CD14-positive monocyte (primary cell): ENCODE data around the gene HRH2. TPM values are rescaled to one million over a fixed set of nuclear protein-coding genes. Genes with fewer than 3 reads are reported as not detected.

ENCODE experiments used
- DNase-seq, 3 donors: peaks; one replicate each; pipeline ENCODE4 v3.0.0-alpha.2; 2011 to 2022
- H2AFZ ChIP-seq: 2 replicates; pipeline ENCODE4 v1.6.0; 2012; ENCODE audit warnings: mild to moderate bottlenecking, low read depth, low read length, inconsistent platforms; ENCODE audit not compliant: insufficient read depth, poor library complexity, severe bottlenecking
- H3K27ac ChIP-seq, 2 donors: 1 replicate in 1 of 2; 2 replicates in 1 of 2; pipeline ENCODE4 v1.5.1; 2012 to 2013; ENCODE audit warnings: low read length in 2 of 2, control low read depth in 1 of 2, inconsistent platforms in 1 of 2, low read depth in 1 of 2, mild to moderate bottlenecking in 1 of 2
- H3K27me3 ChIP-seq, 2 donors: one replicate each; pipeline versions ENCODE4 v1.6.0 to v1.6.1; 2011 to 2013; ENCODE audit warnings: low read length in 2 of 2; ENCODE audit not compliant: control insufficient read depth in 2 of 2, insufficient read depth in 2 of 2
- H3K36me3 ChIP-seq, 2 donors: replicated peaks in 1 of 2; 1 replicate in 1 of 2; 2 replicates in 1 of 2; pipeline versions ENCODE4 v1.5.1 to v1.6.1; 2012 to 2013; ENCODE audit warnings: low read length in 2 of 2, control low read depth in 1 of 2, inconsistent platforms in 1 of 2, mild to moderate bottlenecking in 1 of 2; ENCODE audit not compliant: insufficient read depth in 2 of 2, control insufficient read depth in 1 of 2
- H3K4me1 ChIP-seq, 2 donors: 1 replicate in 1 of 2; 2 replicates in 1 of 2; pipeline versions ENCODE4 v1.5.1 to v1.6.1; 2012 to 2013; ENCODE audit warnings: low read length in 2 of 2, control low read depth in 1 of 2, inconsistent platforms in 1 of 2, mild to moderate bottlenecking in 1 of 2, moderate library complexity in 1 of 2; ENCODE audit not compliant: insufficient read depth in 2 of 2, control insufficient read depth in 1 of 2
- H3K4me2 ChIP-seq: replicated peaks from 2 replicates; pipeline ENCODE3; 2012; ENCODE audit warnings: low read length, moderate library complexity, mild to moderate bottlenecking; ENCODE audit not compliant: poor library complexity, severe bottlenecking; ENCODE audit errors: extremely low read depth
- H3K4me3 ChIP-seq, 3 experiments: fragments of 200-600 bp in 1 of 3; sonication (generic) in 1 of 3; replicated peaks in 1 of 3; 1 replicate in 2 of 3; 2 replicates in 1 of 3; pipeline ENCODE4 v1.5.1; 2011 to 2013; ENCODE audit warnings: low read length in 3 of 3, mild to moderate bottlenecking in 3 of 3, control low read depth in 2 of 3, low read depth in 2 of 3, inconsistent platforms in 1 of 3, moderate library complexity in 1 of 3
- H3K79me2 ChIP-seq: 2 replicates; pipeline ENCODE4 v1.6.0; 2012; ENCODE audit warnings: mild to moderate bottlenecking, control low read depth, inconsistent platforms, low read length, moderate library complexity; ENCODE audit not compliant: insufficient read depth
- H3K9ac ChIP-seq: 2 replicates; pipeline ENCODE4 v1.6.0; 2017; ENCODE audit warnings: low read length, mild to moderate bottlenecking; ENCODE audit not compliant: insufficient read depth, poor library complexity, severe bottlenecking
- H3K9me3 ChIP-seq, 2 donors: replicated peaks in 1 of 2; 1 replicate in 1 of 2; 2 replicates in 1 of 2; pipeline versions ENCODE4 v1.5.1 to v1.6.1; 2012 to 2013; ENCODE audit warnings: low read length in 2 of 2, control low read depth in 1 of 2; ENCODE audit not compliant: control insufficient read depth in 1 of 2, insufficient read depth in 1 of 2
- H4K20me1 ChIP-seq: 2 replicates; pipeline ENCODE4 v1.6.0; 2012; ENCODE audit warnings: mild to moderate bottlenecking, low read length, control low read depth, moderate library complexity; ENCODE audit not compliant: insufficient read depth
- H3K27ac Mint-ChIP-seq, 7 donors: one replicate each; pipeline ENCODE4 v1.8.0; 2020; ENCODE audit warnings: mild to moderate bottlenecking in 7 of 7, mixed read lengths in 7 of 7, moderate library complexity in 6 of 7, inconsistent platforms in 2 of 7
- H3K27me3 Mint-ChIP-seq, 3 donors: one replicate each; pipeline ENCODE4 v1.8.0; 2021 to 2022; ENCODE audit warnings: low read depth in 3 of 3, mild to moderate bottlenecking in 3 of 3, mixed read lengths in 3 of 3, moderate library complexity in 3 of 3, inconsistent platforms in 1 of 3
- H3K36me3 Mint-ChIP-seq, 2 donors: one replicate each; pipeline ENCODE4 v1.8.0; 2020; ENCODE audit warnings: mixed read lengths in 2 of 2, inconsistent platforms in 1 of 2, mild to moderate bottlenecking in 1 of 2
- H3K4me1 Mint-ChIP-seq: one replicate; pipeline ENCODE4 v1.8.0; 2020; ENCODE audit warnings: mild to moderate bottlenecking, mixed read lengths
- H3K4me3 Mint-ChIP-seq, 2 donors: one replicate each; pipeline ENCODE4 v1.8.0; 2020; ENCODE audit warnings: mild to moderate bottlenecking in 2 of 2, mixed read lengths in 2 of 2, moderate library complexity in 1 of 2
- H3K9me3 Mint-ChIP-seq, 7 donors: one replicate each; pipeline ENCODE4 v1.8.0; 2020 to 2022; ENCODE audit warnings: mixed read lengths in 7 of 7, mild to moderate bottlenecking in 6 of 7, moderate library complexity in 6 of 7, inconsistent platforms in 2 of 7
- WGBS: methylation state at CpG from one replicate; pipeline ENCODE4 v1.1.5; 2013; ENCODE audit warnings: missing lambda C conversion rate; ENCODE audit not compliant: insufficient coverage; 5-methylcytosine and 5-hydroxymethylcytosine counted together
- intact Hi-C, 2 donors: fragments of 100-400 bp; cut with micrococcal nuclease; formaldehyde crosslinking; loops; one replicate each; pipeline versions ENCODE4 v1.15.0 to v1.15.1; 2023
- polyA plus RNA-seq, 3 donors: library from polyadenylated mRNA; depleted of rRNA in 1 of 3; unstranded in 2 of 3; stranded (reverse) in 1 of 3; fragments of 300-500 nt in 2 of 3; fragments of >200 nt in 1 of 3; fragmentation: Illumina TruSeq in 2 of 3; gene quantifications; 1 replicate in 2 of 3; 2 replicates in 1 of 3; pipeline ENCODE4 v1.2.3, GENCODE V29; 2012 to 2021
- TF ChIP-seq, protein P1 (sequence below): fragments of 200-600 bp; IDR thresholded peaks from one replicate; pipeline ENCODE4 v1.8.0; 2022; ENCODE audit warnings: antibody characterized with exemption, mild to moderate bottlenecking

HRH2 gene
- polyA plus RNA-seq, 3 donors, result 10.6 to 71.7 (median 25.5) TPM

DNA sequence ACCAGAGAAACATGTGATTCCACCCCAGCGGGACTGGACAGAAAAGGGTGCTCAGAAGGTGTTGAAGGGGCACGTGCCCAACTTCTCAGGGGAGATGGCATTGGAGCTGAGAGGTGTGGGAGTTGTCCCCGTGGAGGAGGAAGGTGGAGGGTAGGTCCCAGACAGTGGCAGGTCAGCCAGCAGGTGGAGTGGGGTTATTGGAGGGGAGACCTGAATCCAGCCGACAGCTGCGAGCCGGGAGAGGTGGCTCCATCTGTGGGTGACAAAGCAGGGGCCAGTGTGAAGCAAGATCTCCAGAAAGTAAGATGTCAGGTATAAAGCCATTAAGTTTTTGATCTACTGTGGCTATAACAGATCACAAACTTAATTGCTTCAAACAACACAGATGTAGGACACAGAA lies 75.1 kb downstream of the HRH2 start:
- Mint-ChIP-seq H3K27ac (peak overlapping the region in 1 of 7 donors; percentile 22), H3K36me3 (no peaks in the 10 kb centered on the region), H3K9me3 (peaks cover 0 to 4% (median 0%) of the 10 kb centered on the region in 7 donors), H3K27me3 (peaks cover 23 to 37% (median 24%) of the 10 kb centered on the region in 3 donors), H3K4me1 (peaks cover 6% of the 10 kb centered on the region), H3K4me3 (no peak overlapping the region)
- H3K4me1 ChIP-seq, result peaks cover 0 to 5% of the 10 kb centered on the region in 2 donors
- intact Hi-C loops, result loop anchor here in 1 of 2 donors (10.0 kb wide), 2 partner anchors 142 to 922 kb away; partner anchors contain the start of gene CPLX2
- 76% methylated on average over 3 of the region's 6 CpGs for WGBS
- no peak overlapping the region for H2AFZ ChIP-seq
- no peak overlapping the region for H3K9ac ChIP-seq
- DNase-seq, result no peak
- no peak overlapping the region for H3K4me3 ChIP-seq
- no peaks in the 10 kb centered on the region for H4K20me1 ChIP-seq
- H3K36me3 ChIP-seq, result no peaks in the 10 kb centered on the region
- H3K79me2 ChIP-seq, result no peaks in the 10 kb centered on the region
- peaks cover 0 to 12% of the 10 kb centered on the region in 2 donors for H3K27me3 ChIP-seq
- no peaks in the 10 kb centered on the region for H3K9me3 ChIP-seq
- TF ChIP-seq, protein P1, sequence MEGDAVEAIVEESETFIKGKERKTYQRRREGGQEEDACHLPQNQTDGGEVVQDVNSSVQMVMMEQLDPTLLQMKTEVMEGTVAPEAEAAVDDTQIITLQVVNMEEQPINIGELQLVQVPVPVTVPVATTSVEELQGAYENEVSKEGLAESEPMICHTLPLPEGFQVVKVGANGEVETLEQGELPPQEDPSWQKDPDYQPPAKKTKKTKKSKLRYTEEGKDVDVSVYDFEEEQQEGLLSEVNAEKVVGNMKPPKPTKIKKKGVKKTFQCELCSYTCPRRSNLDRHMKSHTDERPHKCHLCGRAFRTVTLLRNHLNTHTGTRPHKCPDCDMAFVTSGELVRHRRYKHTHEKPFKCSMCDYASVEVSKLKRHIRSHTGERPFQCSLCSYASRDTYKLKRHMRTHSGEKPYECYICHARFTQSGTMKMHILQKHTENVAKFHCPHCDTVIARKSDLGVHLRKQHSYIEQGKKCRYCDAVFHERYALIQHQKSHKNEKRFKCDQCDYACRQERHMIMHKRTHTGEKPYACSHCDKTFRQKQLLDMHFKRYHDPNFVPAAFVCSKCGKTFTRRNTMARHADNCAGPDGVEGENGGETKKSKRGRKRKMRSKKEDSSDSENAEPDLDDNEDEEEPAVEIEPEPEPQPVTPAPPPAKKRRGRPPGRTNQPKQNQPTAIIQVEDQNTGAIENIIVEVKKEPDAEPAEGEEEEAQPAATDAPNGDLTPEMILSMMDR, result no peak
- H3K27ac ChIP-seq, result no peak overlapping the region
- H3K4me2 ChIP-seq, result no peak overlapping the region

DNA sequence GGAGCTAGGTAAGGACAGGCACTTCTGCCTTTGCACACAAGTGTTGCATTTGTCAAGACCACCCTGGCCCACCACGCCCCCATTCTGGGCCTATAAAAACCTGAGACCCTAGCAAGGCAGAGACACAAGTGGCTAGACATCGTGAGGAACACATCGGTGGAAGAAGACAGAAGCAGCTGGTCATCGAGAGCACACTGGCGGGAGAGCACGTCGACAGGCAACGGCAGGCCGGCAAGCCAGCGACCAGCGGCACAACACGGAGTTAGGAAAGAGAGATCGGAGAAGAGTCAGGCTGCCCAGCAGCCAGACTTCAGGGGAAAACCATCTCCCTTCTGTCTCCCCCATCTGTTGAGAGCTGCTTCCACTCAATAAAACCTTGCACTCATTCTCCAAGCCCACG lies 76.1 kb downstream of the HRH2 start:
- no peak overlapping the region for H3K27ac ChIP-seq
- intact Hi-C loops, result loop anchor here in 1 of 2 donors (10.0 kb wide), 2 partner anchors 141 to 921 kb away; partner anchors contain the start of gene CPLX2
- no peaks in the 10 kb centered on the region for H4K20me1 ChIP-seq
- H3K27ac Mint-ChIP-seq, result no peak overlapping the region
- peaks cover 15 to 32% (median 21%) of the 10 kb centered on the region in 3 donors for H3K27me3 Mint-ChIP-seq
- H3K4me3 ChIP-seq, result no peak overlapping the region
- H3K9ac ChIP-seq, result no peak overlapping the region
- no peak overlapping the region for H3K4me2 ChIP-seq
- no peak overlapping the region for H3K4me3 Mint-ChIP-seq
- no peaks in the 10 kb centered on the region for H3K36me3 Mint-ChIP-seq
- H3K79me2 ChIP-seq, result no peaks in the 10 kb centered on the region
- no peaks in the 10 kb centered on the region for H3K9me3 ChIP-seq
- peaks cover 6% of the 10 kb centered on the region for H3K4me1 Mint-ChIP-seq
- peaks cover 0 to 5% of the 10 kb centered on the region in 2 donors for H3K4me1 ChIP-seq
- peaks cover 0 to 7% of the 10 kb centered on the region in 2 donors for H3K27me3 ChIP-seq
- DNase-seq, result no peak
- no peaks in the 10 kb centered on the region for H3K36me3 ChIP-seq
- TF ChIP-seq, protein P1, result no peak
- H2AFZ ChIP-seq, result no peak overlapping the region
- H3K9me3 Mint-ChIP-seq, result peaks cover 0 to 3% (median 0%) of the 10 kb centered on the region in 7 donors
- WGBS, result 91% methylated on average over 11 of the region's 14 CpGs
